Brain microvascular endothelial cell (primary cell): ENCODE results near the gene LIF.

Experiments
- DNase-seq: peaks from one replicate; pipeline ENCODE4 v3.0.0-alpha.2; 2020
- H3K27ac ChIP-seq: fragments of 250-450 bp; sonication (Bioruptor Pico); 2 replicates; pipeline ENCODE4 v1.5.1; 2020; ENCODE audit warnings: mild to moderate bottlenecking, moderate library complexity
- H3K27me3 ChIP-seq: fragments of 250-450 bp; sonication (Bioruptor Pico); replicated peaks from 2 replicates; pipeline ENCODE4 v1.5.1; 2020; ENCODE audit warnings: mild to moderate bottlenecking
- H3K36me3 ChIP-seq: fragments of 250-450 bp; sonication (Bioruptor Pico); replicated peaks from 2 replicates; pipeline ENCODE4 v1.5.1; 2020; ENCODE audit warnings: mild to moderate bottlenecking
- H3K4me3 ChIP-seq: 2 replicates; pipeline ENCODE4 v1.5.1; 2011; ENCODE audit warnings: low read depth, mild to moderate bottlenecking, control low read depth, low read length, moderate library complexity
- CTCF ChIP-seq: IDR thresholded peaks from 2 replicates; pipeline ENCODE4 v1.5.1; 2011; ENCODE audit warnings: low read depth, mild to moderate bottlenecking, moderate library complexity, low read length, control low read depth, inconsistent platforms; ENCODE audit errors: missing control alignments
- in situ Hi-C: cut with HindIII; loops from 2 replicates; pipeline ENCODE4 v1.10.0; 2017; ENCODE audit warnings: low sequenced_read_pairs, low pct_ligation_motif_present

LIF gene

GRCh38 chr22:30245985-30246813, at the start of gene LIF:
LIF (minus strand) TSS chr22:30246759; CDS start chr22:30246695, 64 bp downstream.
- peak within 1 kb of the TSS; percentile 88 for H3K4me3 ChIP-seq
- no peak for TF ChIP-seq CTCF
- DNase-seq = no peak
- H3K27ac ChIP-seq = peak within 1 kb of the TSS; percentile 95
- H3K36me3 ChIP-seq = peaks cover 42% of the 10 kb centered on the region
- H3K27me3 ChIP-seq = no peaks in the 10 kb centered on the region
- in situ Hi-C loops = no loop called here

GRCh38 chr22:30296324-30296723, 49.8 kb upstream of the LIF start:
- Histone ChIP-seq H3K36me3 (peaks cover 72% of the 10 kb centered on the region), H3K4me3 (no peak overlapping the region), H3K27ac (no peak overlapping the region), H3K27me3 (no peaks in the 10 kb centered on the region)
- in situ Hi-C loops = no loop called here
- no peak for TF ChIP-seq CTCF
- DNase-seq = no peak

GRCh38 chr22:30295576-30295975, 49.0 kb upstream of the LIF start:
- peaks cover 68% of the 10 kb centered on the region for H3K36me3 ChIP-seq
- no peaks in the 10 kb centered on the region for H3K27me3 ChIP-seq
- in situ Hi-C loops = no loop called here
- no peak for TF ChIP-seq CTCF
- no peak overlapping the region for H3K4me3 ChIP-seq
- no peak for DNase-seq
- H3K27ac ChIP-seq = no peak overlapping the region

- DNase-seq = no peak
- Histone ChIP-seq H3K27ac (no peak overlapping the region), H3K36me3 (peaks cover 65% of the 10 kb centered on the region), H3K4me3 (no peak overlapping the region), H3K27me3 (no peaks in the 10 kb centered on the region)
- in situ Hi-C loops = no loop called here
- TF ChIP-seq CTCF = no peak
Observed at GRCh38 chr22:30294830-30295229, 48.3 kb upstream of the LIF start.

- no peak overlapping the region for H3K27ac ChIP-seq
- H3K27me3 ChIP-seq = no peaks in the 10 kb centered on the region
- no peak overlapping the region for H3K4me3 ChIP-seq
- no peak for DNase-seq
- in situ Hi-C loops = no loop called here
- no peak for TF ChIP-seq CTCF
- peaks cover 62% of the 10 kb centered on the region for H3K36me3 ChIP-seq
Observed at GRCh38 chr22:30294066-30294465, 47.5 kb upstream of the LIF start.

- in situ Hi-C loops = no loop called here
- no peaks in the 10 kb centered on the region for H3K27me3 ChIP-seq
Observed at GRCh38 chr22:30293026-30293425, 46.5 kb upstream of the LIF start.

More at GRCh38 chr22:30293026-30293425, 46.5 kb upstream of the LIF start:
- no peak for DNase-seq
- no peak for TF ChIP-seq CTCF
- Histone ChIP-seq H3K36me3 (peaks cover 53% of the 10 kb centered on the region), H3K4me3 (no peak overlapping the region), H3K27ac (no peak overlapping the region)
